OCI-LY7 (cell line): ENCODE results near the gene CELF2.

Experiments
- CTCF ChIP-seq: fragments of 200-600 bp; sonication (generic); conservative IDR thresholded peaks from 2 replicates; pipeline ENCODE4 v1.5.1; 2014; ENCODE audit warnings: mild to moderate bottlenecking, antibody characterized with exemption, low read length, moderate library complexity, mixed read lengths
- EZH2phosphoT487 ChIP-seq: fragments of 200-600 bp; sonication (generic); IDR thresholded peaks from 2 replicates; pipeline ENCODE4 v1.6.1; 2018; ENCODE audit warnings: low read depth, borderline replicate concordance, mild to moderate bottlenecking, mixed run types, antibody characterized with exemption, low read length, moderate library complexity, mixed read lengths

- TF ChIP-seq CTCF (no peak), EZH2phosphoT487 (no peak)
Measured at GRCh38 chr10:11373717-11374171, 356.1 kb downstream of the CELF2 start.
